A549 (cell line): ENCODE data around the gene FAM151A.

ENCODE experiments used
- CBX2 ChIP-seq: fragments of 200-600 bp; sonication (generic); IDR thresholded peaks from 2 replicates; pipeline ENCODE4 v1.6.1; 2016; ENCODE audit warnings: low read depth, mild to moderate bottlenecking, borderline replicate concordance
- JUNB ChIP-seq: fragments of >200 bp; sonication (Bioruptor Twin); formaldehyde crosslinking; IDR thresholded peaks from 2 replicates; pipeline ENCODE4 v1.6.1; 2016
- MAX ChIP-seq: IDR thresholded peaks from 2 replicates; pipeline ENCODE4 v1.6.1; 2012
- NFE2L2 ChIP-seq: fragments of 150-350 bp; conservative IDR thresholded peaks from 2 replicates; pipeline ENCODE4 v1.6.1; 2014; ENCODE audit warnings: low read length
- RARB ChIP-seq: fragments of 250-450 bp; sonication (Bioruptor Pico); IDR thresholded peaks from 2 replicates; pipeline ENCODE4 v1.8.0; 2021; ENCODE audit warnings: mild to moderate bottlenecking, moderate library complexity
- RFX5 ChIP-seq: fragments of 450-650 bp; IDR thresholded peaks from 2 replicates; pipeline ENCODE4 v1.7.1; 2014; ENCODE audit warnings: antibody characterized with exemption, mild to moderate bottlenecking, moderate library complexity
- TF ChIP-seq, protein P1 (sequence below): fragments of >200 bp; sonication (Bioruptor Twin); formaldehyde crosslinking; IDR thresholded peaks from 3 replicates; pipeline ENCODE4 v1.5.1; 2016
- TF ChIP-seq, protein P2 (sequence below): IDR thresholded peaks from 2 replicates; pipeline ENCODE4 v1.6.1; 2012

GRCh38 chr1:54600947-54601721 lies 22.2 kb downstream of the FAM151A start:
- TF ChIP-seq MAX (no peak), RFX5 (no peak), NFE2L2 (no peak), CBX2 (no peak), RARB (CRISPR knock-in tag) (no peak), JUNB (no peak)
- TF ChIP-seq, protein P1, sequence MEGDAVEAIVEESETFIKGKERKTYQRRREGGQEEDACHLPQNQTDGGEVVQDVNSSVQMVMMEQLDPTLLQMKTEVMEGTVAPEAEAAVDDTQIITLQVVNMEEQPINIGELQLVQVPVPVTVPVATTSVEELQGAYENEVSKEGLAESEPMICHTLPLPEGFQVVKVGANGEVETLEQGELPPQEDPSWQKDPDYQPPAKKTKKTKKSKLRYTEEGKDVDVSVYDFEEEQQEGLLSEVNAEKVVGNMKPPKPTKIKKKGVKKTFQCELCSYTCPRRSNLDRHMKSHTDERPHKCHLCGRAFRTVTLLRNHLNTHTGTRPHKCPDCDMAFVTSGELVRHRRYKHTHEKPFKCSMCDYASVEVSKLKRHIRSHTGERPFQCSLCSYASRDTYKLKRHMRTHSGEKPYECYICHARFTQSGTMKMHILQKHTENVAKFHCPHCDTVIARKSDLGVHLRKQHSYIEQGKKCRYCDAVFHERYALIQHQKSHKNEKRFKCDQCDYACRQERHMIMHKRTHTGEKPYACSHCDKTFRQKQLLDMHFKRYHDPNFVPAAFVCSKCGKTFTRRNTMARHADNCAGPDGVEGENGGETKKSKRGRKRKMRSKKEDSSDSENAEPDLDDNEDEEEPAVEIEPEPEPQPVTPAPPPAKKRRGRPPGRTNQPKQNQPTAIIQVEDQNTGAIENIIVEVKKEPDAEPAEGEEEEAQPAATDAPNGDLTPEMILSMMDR = no peak
- TF ChIP-seq, protein P2, sequence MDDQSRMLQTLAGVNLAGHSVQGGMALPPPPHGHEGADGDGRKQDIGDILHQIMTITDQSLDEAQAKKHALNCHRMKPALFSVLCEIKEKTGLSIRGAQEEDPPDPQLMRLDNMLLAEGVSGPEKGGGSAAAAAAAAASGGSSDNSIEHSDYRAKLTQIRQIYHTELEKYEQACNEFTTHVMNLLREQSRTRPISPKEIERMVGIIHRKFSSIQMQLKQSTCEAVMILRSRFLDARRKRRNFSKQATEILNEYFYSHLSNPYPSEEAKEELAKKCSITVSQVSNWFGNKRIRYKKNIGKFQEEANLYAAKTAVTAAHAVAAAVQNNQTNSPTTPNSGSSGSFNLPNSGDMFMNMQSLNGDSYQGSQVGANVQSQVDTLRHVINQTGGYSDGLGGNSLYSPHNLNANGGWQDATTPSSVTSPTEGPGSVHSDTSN = no peak
